GOT3 (cell line): ENCODE measurements around the gene ST7L.

Experiments
- DNase-seq: peaks from one replicate; lab custom pipeline; 2025; ENCODE audit warnings: mixed read lengths; lab: John Stamatoyannopoulos, UW

ST7L gene

DNA sequence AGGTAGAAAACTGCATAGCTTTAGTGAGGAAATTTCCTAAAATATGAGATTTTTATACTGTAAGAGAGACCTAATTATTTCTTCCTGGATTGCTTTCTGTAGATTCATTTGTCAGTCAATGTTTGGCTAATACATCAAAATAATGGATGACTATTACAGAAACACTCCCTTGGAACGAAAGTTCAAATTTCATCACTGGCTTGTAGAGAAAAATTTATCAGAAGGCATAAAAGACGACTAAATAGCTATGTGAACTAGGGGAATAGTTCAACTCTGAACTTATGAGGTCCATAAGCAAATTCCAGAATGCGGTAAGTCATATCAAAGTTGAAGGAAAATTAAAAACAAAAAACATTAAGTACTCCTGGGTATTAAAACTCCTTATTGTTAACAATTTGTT is 74.2 kb downstream of the ST7L start:
- DNase-seq, result no peak

DNA sequence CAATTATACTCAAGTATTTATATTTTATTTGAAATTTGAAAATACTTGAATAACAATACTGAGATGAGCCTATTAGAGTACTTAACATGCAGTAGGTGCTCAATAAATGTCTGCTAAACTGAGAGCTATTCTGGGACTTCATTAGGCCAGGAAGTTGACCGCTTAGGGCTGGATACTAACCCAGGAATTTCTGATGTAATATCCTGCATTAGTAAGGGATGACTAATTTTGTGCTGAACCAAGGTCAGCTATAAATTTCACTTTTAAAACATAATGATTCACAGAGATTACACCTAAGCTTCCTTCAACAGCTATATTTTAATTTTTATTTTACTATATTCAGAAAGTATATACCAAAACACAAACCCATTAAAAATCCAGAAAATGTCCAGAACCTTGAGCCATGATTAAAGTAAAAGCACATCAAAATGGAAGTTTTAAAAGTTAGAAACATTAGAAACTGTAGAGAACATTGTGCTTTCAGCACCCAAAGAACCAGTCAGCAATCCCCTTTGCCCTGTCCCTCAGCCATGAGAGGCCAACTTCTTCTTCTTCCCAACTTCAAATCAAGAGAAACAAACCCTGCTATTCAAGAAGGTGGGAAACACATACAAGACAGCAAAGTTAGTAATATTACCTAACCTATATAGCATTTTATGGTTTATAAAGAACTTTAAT is 74.8 kb downstream of the ST7L start:
- DNase-seq, result no peak

- no peak for DNase-seq
Observed at GRCh38 chr1:112542206-112542973, 76.6 kb downstream of the ST7L start.

GRCh38 chr1:112541299-112541698 is 77.6 kb downstream of the ST7L start:
- DNase-seq, result no peak

GRCh38 chr1:112540226-112540794 is 78.6 kb downstream of the ST7L start:
- no peak for DNase-seq

DNA sequence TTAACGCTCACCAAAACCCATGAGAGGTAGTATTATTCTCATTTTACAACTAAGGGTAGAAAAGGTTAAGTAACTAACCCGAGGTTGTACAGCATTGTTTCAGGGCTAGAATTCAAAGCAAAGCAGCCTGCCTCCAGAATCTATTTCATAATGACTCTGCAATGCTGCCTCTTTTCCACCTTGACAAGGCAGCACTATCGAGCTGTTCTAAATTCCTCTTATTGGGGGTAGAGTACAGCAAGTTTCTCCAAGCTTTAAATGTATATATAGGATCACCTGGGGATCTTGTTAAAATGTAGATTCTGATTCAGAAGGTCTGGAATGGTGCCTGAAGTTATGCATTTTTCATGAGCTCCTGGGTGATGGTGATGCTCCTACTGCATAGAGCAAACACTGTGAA is 80.1 kb downstream of the ST7L start:
- no peak for DNase-seq

DNA sequence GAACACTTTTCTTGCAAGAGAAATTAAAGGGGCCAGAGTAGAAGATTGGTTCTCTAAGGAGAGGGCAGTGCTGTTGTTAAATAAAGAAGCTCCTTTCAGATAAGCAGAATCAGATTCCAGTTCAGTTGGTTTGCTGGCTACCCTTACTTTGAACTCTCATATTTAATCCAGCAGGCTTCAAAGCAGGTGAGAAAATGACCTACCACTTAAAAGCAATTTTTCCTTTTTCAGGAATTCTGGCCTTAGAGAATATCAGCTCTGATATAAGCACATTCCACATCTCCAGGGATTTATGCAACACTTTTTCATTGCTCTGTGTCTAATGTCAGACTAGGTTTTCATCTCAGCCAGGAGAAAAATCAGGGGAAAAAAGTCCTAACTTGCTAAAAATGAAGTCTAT is 81.5 kb downstream of the ST7L start:
- no peak for DNase-seq

GRCh38 chr1:112536561-112536960 is 82.4 kb downstream of the ST7L start:
- DNase-seq, result no peak

GRCh38 chr1:112533029-112533428 is 85.9 kb downstream of the ST7L start:
- DNase-seq, result no peak

DNA sequence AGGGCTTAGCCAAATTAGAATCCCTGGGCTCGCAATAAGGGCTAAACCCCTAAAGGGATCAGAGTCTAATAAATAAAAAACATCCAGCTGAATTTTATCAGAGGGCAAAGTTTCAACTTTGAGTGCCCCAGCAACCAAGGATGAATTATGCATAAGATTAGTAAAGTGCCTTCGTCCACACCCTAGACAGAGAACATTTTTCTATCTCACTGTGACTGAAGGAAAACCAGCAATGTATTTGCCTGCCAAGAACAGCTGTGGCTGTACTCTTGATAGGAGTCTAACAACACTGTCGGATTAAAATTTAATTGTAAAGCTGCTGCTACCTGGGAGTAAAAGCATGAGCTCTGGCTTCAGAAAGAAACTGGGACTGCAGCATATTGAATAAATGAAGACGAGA is 86.9 kb downstream of the ST7L start:
- DNase-seq, result no peak

DNA sequence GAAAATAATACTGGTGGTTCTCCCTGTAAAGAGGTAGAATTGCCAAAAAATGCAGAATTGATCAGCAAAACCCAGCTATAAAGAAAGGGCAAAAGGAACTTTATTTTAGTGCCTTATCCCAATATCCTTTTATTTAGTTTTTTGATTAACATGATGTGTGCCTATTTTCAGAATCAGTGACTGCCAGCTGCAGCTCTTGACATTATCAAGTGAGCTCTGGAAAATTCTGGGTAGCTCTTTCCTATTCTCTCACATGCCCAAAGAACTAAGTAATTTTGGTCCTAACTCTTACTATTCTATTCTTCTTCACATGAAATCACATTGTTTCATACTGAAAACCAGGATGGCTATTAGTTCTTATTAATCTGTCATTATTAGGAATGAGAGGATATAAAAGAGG is 88.1 kb downstream of the ST7L start:
- DNase-seq, result no peak

DNA sequence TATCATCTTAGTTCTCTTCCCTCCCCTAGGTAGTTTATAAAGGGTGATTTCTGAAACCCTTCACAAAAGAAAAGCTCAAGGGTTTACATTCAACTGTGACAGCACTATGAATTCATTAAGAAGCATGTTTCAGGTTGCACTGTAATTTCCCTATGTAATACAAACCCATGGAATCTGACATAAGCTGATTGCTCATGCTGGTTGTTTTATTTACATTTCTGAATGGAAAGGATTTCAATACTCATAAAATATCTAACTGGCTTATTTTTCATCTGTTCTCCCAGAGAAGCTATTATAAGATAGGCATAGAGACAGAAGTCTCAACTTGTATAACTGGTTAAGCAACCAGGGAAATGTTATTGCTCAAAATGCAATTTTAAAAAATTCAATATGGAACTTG is 89.6 kb downstream of the ST7L start:
- DNase-seq, result no peak

GRCh38 chr1:112528076-112528475 is 90.9 kb downstream of the ST7L start:
- no peak for DNase-seq

GRCh38 chr1:112527266-112528010 is 91.5 kb downstream of the ST7L start:
- DNase-seq, result no peak

DNA sequence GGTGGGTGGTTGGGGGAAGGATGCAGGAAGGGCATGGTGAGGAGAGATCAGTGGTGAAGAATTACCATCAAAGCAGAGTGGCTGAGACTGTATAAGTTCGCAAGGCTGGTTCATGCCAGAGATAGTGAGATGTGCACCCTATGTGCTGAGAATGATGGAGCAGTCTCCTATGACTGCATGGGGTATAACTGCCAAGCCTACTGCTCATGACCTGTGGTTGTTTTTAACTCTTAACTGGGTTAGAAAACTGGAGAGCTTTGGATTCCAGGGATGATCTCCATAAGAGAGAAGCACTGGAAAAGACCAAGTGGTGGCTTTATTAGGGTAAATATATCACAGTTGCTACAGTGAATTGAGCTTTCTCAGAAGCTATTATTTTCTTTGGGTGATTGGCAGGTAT is 94.0 kb downstream of the ST7L start:
- no peak for DNase-seq

DNA sequence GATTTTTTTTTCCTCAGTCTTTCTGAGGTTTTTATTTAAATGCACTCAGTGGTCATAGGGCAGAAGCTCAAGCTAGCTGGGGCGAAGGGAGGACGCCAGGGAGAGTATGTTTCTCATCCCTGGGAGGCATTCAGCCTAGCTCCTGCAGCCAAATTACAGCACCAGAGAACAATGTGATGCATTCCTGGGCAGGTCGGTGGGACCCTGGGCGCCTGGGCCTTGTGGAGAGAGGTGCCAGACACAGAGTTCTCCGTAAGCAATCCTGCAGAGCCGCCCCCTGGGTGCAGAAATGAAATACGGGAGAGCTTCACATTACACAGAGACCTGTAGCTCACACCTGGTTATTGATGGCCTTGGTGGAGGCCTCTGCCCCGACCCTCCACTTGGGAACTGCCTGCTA is 94.7 kb downstream of the ST7L start:
- DNase-seq, result no peak

DNA sequence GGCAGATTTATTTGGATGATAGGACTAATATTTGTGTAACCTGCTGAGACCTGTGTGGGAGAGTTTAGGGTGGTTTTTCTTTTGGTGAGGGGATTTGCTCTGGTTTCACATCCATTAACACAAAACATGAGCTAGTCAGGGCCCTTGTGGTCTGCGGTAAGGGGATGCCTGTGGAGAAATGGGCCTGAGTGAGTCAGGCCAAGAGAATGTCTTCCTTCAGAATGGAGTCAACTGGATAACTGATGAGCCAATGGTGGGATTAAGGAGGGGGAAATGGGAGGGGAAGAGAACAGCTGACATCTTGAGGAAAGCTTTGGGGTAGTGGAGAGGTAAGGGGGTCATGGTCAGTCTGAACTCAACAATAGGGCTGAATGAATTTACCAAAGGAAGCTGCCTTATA is 96.3 kb downstream of the ST7L start:
- DNase-seq, result no peak

GRCh38 chr1:112520166-112520565 is 98.8 kb downstream of the ST7L start:
- DNase-seq, result no peak

GRCh38 chr1:112518186-112518585 is 100.8 kb downstream of the ST7L start:
- DNase-seq, result no peak

DNA sequence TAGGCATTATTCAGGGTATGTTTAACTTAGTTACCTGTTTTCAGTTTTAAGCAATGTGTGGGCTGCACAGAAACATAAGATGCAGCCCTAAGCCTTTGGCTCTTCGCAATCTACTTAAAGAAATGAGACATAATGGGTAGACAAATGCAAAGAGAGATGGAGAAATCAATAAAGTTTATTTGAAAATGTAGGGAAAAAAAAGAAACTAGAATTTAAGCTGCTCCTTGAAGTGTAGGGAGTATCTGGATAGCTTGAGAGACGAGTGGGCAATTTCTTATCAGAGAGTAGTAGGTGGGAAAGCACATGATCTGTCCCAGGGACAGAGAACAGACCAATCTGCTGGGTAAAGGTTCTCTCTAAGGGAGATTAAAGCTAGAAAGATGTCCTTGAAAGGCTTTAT is 101.3 kb downstream of the ST7L start:
- no peak for DNase-seq

DNA sequence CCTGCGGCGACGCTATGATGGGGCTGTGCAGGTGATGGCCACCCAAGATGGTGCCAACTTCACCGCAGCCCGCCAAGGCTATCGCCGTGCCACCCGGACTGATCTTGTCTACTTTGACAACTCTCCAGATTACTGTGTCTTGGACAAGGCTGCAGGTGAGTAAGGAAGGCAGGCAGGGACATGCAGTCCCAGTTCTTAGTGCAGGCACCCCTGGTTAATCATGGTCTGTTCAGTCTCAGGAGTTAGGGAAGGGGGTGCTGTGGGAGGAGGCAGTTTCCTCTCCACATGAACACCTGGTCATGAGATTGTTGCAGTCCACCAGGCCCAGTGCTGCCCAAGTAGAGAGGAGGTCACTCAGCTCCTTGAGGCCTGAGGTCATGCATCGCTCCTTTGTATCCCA is 101.7 kb downstream of the ST7L start:
- no peak for DNase-seq

- DNase-seq, result no peak
Observed at GRCh38 chr1:112516141-112516540, 102.8 kb downstream of the ST7L start.
